Activated gamma-delta T cell treated with anti-CD3 and anti-CD28 coated beads, Interleukin-2, amount 50 U/mL, for 16 hours (primary cell): ENCODE measurements around the gene LGI4.
"Not testable (repeated sequence)": the region's sequence is repeated elsewhere in the genome, so short reads cannot be mapped to it uniquely, and the experiment has no call there.

ENCODE experiments used
- DNase-seq: peaks from one replicate; pipeline ENCODE4 v3.0.0-alpha.2; 2020; ENCODE audit warnings: low read depth

Gene LGI4

GRCh38 chr19:35160629-35161433, 26.0 kb upstream of the LGI4 start:
- DNase-seq, result no peak

DNA sequence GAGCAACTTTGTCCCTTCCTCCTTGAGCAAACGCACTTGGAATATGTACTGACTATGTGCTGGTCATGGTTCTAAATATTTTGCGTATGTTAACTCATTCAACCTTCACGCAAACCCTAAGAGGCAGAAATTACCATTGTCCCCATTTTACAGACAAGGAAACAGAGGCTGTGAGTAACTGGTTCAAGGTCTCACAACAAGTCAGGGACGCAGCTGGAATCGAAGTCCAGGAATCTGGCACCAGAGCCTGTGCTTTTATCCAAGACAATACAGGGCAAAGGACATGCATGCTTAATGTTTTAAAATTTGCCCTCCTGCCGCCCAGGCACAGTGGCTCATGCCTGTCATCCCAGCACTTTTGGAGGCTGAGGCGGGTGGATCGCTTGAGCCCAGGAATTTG, 24.7 kb upstream of the LGI4 start:
- DNase-seq, result no peak

DNA sequence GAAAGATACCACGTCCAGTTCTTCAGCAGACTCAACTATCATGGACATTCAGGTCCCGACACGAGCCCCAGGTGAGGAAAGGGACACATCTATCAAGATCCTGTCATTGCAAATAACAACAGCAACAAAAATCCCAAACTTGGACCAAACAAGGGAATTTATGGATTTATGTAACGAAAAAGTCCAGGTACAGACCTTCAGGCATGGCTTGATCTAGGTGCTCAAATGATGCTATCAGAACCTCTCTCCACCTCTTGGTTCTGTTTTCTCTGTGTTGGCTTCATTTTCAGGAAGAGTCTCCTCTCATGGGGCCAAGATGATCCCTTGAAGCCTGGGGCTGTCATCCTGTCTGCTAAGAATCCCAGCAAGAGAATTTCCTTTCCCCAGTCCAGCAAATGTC, 22.6 kb upstream of the LGI4 start:
- DNase-seq, result no peak

- no peak for DNase-seq
These were observed 21.8 kb upstream of the LGI4 start for GRCh38 chr19:35156673-35157014.

GRCh38 chr19:35155981-35156672, 21.3 kb upstream of the LGI4 start:
- DNase-seq, result no peak

- no peak for DNase-seq
These were observed 20.6 kb upstream of the LGI4 start for GRCh38 chr19:35155441-35155840.

DNA sequence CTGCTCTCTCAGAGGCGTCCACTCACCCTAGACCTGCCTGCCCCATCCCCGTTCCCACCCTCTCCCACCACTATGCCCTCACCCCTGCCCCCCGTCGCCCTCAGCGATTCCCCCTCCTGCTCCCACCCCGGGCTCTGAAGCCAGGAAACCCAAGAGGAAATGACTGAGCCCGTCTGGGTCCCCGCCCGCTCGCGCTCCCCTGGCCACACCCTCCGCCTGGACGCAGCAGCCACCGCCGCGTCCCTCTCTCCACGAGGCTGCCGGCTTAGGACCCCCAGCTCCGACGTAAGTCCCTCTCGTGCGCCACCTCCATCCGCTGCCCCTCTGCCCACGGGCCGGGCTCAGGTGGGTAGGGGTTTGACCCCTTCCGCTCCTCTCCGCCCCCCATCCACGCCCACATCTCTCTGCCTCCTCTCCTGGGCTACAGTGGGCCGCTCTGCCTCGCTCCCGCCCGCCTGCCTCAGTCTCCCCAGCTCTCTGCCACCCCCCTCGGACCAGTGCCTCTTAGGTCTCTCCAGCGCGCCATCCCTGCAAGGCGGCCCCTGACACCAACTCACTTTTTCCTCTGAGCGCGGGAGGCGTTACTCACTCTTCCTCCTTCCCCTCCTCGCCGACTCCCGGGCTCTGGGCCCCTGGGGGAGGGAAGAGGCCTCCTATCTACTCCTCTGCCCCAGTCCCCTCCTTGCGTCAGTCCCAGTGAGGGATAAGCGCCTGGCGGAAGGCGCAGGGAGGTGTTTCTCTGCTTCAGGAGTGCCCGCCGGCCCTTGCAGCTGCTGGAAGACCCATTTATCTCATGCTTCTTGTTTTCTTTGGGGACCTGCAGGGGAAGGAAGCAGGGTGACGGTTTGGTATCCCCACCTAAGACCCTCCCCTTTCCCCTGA, 19.9 kb upstream of the LGI4 start, which contains the start of gene FXYD5:
Gene FXYD5 (plus strand): TSS at position 211 of the 882 bp plus-strand sequence. CDS start 816 bp downstream, outside the sequence.
- DNase-seq, result peak; percentile 54

GRCh38 chr19:35153701-35154524, 19.1 kb upstream of the LGI4 start:
- DNase-seq, result peak; percentile 63

DNA sequence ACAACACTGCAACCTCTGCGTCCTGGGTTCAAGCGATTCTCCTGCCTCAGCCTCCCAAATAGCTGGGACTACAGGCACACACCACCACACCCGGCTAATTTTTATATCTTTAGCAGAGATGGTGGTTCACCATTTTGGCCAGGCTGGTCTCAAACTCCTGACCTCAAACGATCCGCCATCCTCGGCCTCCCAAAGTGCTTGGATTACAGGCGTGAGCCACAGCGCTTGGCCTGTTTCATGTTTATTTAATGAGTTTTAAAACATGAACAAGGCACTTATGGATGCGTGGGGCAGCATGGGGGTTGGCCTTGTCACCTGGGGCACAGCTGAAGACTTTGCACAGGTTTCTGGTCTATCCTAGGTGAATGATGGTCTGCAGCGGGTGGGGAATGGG, 18.3 kb upstream of the LGI4 start:
- not testable (repeated sequence) for DNase-seq

GRCh38 chr19:35151273-35152065, 16.6 kb upstream of the LGI4 start:
- DNase-seq, result no peak

- DNase-seq, result no peak
These were observed 15.6 kb upstream of the LGI4 start for GRCh38 chr19:35150445-35150844.

GRCh38 chr19:35149463-35149862, 14.6 kb upstream of the LGI4 start:
- DNase-seq, result no peak

GRCh38 chr19:35146746-35147459, 12.0 kb upstream of the LGI4 start:
- no peak for DNase-seq

GRCh38 chr19:35144600-35145436, 10.0 kb upstream of the LGI4 start:
- no peak for DNase-seq

GRCh38 chr19:35144259-35144599, 9.4 kb upstream of the LGI4 start:
- DNase-seq, result no peak

- DNase-seq, result no peak
These were observed 9.0 kb upstream of the LGI4 start for GRCh38 chr19:35143818-35144217.

DNA sequence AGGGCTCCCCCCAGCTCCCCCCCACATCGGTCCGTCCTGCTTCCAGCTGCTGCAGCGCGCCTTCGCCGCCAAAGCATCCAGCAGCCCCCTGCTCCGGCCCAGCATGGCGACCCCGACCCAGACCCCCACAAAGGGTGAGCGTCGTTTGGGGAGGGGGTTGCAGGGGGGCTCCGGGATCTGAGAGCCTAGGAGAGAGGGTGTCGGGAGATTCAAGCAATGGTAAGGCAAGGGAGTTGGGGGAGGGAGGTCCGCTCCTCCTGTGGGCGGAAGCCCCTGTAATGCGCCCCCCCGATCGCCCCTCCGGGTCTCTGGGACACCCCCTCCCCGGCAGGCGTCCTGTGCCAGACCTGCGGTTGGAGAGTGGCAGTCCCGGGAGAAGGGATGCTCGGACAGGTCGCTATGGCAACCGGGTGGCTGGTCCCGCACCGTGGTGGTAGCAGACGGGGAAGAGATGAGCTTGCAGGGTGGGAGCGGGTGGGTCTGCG, 8.4 kb upstream of the LGI4 start, which contains the start of gene FXYD7:
Gene FXYD7 (plus strand): TSS at position 25 of the 485 bp plus-strand sequence. CDS start 79 bp downstream, at position 104.
- DNase-seq, result no peak

GRCh38 chr19:35142606-35143230, 7.9 kb upstream of the LGI4 start:
- DNase-seq, result peak; percentile 57
